Suppressor macrophage (primary cell): Measurements from ENCODE around the gene COMMD2.

Source experiments
- DNase-seq, 4 experiments: peaks; one replicate each; pipeline ENCODE4 v3.0.0-alpha.2; 2020 to 2022

The COMMD2 gene

DNA sequence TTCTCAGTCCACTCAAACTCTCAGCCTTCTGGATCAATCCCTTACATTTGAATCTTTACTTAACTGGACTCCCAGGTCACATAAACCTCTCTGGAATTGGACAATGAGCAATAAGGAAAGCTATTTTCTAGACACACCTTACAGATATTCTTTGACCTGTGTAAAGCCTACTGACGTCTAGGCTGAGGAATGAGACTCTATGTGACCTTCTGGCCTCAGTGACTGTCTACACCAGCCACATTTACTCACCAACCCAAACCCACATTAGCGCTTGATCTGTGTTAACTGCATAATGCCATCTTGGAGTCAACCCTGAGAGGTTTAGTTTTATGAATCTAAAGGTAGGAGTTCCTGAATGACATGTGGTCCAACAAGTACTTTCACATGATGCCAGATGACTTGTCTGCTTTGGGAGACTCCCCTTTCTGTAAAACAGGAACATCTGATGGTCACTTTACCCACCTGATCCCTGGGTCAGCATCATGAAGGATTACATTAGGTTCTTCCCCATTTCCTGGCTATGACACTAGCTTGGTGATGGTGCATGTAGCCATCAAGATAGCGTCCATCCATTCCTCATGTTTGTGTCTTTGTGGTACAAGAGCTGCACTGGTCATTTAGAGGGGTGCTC lies 11.4 kb upstream of the COMMD2 start:
- DNase-seq = peak; percentile 47 to 76 (median 54)

DNA sequence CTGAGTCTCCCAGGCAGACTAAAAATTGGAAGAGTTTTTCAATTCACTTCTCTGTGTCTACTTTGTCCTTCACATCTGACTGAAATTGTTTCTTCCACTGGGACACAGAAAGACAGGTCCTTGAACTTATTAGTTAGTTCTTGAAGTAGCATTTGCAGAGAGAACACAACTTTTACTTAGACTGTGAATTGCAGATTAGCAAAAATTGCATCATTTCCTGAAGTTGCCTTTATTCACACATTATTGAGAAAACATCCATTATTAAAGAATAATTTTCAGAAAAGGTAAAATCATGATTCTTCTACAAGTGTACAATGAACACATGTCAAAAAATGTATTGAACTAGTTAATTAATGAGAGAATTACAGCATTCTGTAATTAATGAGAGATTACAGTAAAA lies 1.4 kb upstream of the COMMD2 start:
- peak in 1 of 4 experiments; percentile 4 for DNase-seq

DNA sequence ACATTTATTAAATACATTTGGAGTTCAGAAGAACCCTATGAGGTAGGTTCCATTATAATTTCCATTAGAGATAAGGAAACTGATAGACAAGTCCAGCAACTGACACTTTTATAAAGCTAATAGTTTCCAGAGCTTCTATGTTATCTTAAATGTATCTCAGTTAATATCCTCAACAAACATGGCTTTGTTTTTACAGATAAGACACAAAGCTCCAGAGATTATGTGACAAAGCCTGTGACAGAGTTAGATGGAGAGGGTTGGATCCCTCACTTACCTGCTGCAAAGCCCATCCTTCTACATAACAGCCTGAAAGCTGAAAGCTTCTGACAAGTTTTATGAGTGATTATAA lies 473 bp upstream of the COMMD2 start:
- DNase-seq = no peak

DNA sequence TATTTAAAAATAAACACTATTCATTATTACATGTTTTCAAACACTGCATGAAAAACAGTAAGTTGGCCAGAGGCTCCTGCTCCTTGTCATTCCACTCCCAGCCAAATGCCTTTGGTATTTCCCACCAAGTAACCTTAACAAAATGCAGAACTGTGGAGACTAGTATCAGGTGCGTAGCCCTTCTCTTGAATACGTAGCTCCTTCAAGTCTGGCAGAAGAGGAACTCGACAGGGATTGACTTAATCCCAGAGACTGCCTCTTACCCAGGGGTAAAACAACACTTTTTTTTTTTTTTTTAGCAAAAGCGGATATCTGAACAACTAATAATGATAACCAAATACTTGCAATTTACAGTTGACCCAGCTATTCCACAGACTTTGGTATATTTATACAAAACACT lies 738 bp downstream of the COMMD2 start:
- peak; percentile 37 to 66 (median 47) for DNase-seq

DNA sequence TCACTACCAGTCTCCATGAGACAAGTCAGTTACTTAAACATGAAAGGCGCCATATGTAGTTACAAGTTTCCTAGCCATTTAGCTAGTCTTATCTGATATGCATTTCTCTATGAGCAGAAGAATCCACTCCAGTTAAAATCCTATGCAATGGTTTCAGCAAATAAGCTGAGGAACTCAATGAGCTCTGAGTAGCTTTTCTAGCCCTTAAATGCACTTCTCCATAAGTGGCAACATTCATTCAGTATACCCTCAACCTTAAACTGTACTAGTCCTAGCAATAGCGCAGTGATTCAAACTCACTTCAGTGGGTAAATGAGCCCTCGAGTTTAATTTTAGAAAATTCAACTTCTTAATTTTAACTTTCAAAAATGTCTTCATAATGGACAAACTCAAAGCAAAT lies 7.7 kb downstream of the COMMD2 start:
- no peak for DNase-seq

DNA sequence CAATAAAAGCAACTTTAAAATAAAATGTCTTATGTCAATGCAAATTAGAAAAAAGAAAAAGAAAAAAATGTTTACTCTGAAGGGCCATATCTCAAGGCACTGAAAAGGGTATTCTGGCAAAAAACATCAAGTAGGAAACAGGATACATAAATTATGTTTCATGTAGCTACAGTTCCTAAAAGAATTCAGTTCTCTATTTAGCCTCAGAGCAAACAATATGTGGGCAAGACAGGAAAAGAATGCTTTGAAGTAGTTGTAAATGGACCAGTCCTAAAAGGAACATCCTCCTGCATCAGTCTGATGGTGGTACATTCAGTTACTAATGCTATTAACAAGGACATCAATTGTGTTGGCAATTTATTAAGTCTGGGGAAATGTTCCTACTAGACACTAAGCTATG lies 8.1 kb downstream of the COMMD2 start:
- DNase-seq = no peak

DNA sequence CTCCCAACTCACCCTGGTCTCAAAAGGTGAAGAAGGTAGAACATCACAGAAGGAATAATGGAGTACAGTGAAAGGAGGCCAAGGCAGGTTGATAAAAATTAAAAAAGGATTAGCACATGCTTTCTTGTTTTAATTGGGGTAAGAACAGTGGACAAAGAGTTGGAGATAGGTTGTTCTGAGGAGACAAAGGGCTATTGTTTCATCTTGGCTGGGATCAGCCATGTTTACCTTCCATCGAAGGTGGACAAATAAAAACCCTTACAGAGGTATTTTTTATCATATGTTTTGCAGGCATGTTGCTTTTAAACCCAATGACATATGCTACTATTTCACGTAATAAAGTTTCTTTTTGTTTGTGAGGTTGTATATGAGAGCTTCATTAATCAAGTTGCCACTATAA lies 12.9 kb downstream of the COMMD2 start:
- DNase-seq = no peak

DNA sequence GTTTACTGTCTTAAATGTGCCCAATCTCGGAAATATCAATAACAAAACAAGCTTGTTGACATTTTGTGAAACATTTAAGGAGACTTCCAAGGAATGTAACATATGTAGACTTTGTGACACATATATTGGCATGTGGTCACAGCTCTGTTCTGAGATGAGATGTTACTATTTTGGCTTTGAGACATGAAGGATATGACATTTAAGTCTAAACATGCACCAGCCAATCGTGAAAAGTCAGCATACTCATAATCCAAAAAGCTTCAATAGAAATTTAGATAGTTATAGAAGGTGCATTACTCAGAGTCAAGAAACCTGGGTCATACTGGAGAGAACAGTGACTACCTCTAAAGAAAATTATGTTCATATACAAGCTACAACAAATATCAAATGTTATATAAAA lies 13.4 kb downstream of the COMMD2 start:
- DNase-seq = no peak

DNA sequence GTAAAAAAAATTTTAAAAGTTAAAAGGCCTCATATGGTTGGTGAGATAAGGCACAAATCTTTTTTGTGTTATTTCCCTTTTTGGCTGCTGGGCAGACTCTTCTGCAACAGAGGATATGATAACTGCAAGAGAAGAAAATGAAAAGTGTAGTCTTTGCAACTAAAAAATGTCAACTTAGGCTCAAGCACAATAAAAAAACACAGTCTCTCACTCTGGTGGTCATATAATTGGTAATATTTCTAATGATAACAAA lies 15.4 kb downstream of the COMMD2 start:
- DNase-seq = no peak

DNA sequence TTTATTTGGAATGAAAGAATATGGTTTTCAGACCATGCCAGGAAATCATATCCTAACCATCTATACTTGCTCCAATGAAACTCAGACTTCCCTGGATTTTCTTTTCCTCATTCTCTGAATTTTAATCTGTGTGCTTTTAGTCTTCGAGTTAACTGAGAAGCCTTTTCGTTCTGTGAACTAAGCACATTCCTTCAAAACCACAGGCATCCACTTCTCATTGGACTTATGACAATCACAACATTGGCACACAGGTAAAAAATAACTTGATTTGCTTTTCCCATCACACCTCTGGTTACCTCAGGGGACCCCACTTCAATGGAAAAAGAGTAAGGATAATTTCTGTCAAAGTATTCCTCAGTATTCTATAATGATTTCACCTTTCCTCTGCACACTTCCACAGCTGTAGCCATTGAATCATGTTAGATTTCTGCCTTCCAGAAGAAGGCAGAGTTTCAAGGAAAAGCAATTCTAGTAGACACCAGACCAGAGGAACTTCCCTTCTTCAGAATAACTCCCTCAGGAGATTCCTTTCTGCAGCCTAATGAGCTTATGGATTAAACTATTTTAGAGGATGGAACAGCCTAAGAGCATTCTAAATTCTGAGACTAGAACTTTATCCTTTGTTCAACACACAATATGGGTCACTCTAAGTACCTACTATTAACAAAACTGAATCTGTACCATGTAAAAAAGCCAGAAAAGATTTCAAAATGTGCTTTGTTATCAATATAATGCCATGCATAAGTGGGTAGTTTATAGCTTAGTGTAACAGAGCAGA lies 15.9 kb downstream of the COMMD2 start:
- DNase-seq = no peak

DNA sequence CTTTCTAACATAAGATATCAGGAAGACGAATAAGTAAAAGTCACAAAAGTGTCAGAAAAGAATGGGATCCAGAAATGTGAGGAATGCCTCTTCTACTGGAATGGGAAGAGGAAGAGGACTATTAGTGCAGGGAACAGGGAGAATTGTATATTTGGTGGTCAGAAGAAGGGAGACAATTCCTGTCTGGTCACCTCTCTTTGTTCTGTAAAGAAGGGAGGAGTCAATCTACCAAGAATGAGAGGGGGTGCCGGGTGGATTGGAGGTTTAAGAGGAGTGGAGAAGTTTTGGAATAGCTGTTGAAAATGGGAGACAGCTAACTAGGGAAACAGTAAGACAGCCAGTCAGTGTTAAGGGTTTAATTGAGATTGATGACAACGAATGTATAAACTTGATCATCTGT lies 20.1 kb downstream of the COMMD2 start:
- DNase-seq = no peak

DNA sequence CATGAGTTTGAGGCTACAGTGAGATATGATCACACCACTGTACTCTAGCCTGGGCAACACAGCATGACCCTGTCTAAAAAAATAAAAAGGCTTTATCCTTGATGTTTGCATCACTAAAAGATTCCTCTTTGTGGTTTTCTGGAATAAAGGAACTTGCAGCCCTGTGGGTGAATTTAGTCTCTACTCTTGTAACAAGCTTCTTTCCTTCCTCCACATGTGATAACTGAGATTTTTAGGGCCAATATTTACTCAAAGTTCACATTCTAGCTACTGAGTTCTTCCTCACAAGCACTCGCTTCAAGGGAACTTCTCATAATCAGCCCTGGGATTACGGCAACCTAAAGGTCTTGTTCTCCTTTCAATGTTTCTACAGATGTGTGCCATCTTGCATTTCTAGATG lies 24.6 kb downstream of the COMMD2 start:
- peak; percentile 65 to 91 (median 78) for DNase-seq

DNA sequence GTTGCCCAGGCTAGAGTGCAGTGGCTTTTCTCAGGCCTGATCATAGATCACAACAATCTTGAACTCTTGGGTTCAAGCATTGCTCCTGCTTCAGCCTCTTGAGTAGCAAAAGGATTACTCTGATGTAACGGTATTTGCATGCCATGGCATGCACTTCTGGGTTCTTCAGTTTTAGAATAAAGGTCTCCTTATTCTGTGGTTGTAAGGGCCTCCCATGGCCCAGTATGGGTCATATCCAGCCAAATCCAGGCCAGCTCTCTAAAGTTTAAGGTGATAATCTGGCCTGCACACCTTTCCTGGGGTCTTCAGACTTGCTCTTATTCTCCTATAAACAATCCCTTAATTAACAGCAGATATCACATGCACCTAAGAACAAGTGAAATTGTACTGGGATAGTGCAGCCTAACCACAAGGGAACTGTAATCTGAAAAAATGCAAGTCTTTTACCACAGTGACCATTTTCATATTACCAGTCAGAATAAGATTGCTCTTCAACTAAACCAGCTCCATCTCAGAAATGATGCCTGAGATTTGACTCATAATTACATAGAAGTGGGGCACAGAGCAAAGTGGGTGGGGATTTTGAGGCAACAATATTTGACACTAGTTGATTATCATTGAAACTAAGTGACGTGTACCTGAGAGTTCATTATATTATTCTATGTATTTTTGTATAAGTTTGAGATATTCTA lies 25.4 kb downstream of the COMMD2 start:
- DNase-seq = no peak

DNA sequence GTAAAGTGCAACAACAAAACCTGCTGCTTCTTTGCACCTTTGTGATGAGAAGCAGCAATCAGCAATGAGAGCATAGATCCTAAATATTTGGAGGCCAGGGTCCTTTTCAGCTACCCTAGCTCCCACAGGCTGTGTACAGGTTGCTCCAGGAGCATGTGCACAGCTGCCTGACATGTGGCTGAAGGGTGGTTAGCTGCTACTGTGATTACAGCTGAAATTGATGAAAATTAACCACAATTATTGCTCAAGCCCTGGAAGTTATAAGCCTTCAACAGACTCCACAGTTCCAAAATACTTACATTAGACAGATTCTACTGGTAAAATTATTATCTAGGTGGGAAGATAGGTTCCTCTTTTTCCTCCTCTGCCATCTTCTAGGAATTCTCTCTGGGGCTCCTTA lies 28.5 kb downstream of the COMMD2 start:
- DNase-seq = no peak

DNA sequence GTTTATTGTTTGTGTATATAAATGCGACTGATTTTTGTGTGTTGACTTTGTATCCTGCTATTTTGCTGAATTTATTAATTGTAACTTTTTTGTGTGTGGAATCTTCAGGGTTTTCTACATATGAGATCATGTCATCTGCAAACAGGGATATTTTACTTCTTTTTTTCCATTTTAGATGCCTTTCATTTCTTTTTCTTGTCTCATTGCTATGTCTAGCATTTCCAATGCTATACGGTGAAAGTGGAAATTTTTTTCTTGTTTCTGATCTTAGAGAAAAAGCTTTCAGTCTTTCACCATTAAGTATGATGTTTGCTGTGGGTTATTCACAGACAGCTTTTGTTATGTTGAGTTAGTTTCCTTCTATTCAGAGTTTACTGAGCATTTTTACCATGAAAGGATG lies 31.4 kb downstream of the COMMD2 start:
- no peak for DNase-seq

DNA sequence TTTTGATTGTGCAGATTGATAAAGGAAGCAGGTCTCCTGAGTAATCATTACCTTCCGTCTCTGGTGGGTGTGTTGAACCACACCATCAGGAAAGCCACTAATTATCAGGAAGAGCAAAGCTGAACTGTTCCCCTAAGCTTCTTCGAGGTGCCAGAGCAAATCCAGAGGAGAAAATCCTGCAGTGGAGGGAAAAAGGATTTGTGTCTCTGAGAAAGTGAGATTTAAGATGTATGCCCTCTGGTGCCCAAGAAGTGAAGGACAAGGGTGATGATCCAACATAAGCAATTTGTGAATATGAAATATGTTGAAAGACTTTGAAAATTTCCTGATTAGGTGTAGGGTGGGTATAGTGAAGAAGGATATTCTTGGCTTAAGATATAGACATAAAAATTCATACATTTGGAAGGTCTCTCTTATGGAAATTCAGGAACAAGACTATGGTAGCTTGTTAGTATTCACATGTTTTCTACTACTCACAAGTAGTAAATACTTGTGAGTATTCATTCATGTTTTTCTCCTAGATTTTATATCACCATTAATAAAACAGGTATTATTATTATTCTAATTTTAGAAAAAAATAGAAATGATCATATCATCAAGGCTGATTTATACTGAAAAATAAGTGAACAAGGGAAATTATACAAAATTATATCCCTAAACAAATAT lies 34.8 kb downstream of the COMMD2 start:
- DNase-seq = peak; percentile 64 to 76 (median 69)

DNA sequence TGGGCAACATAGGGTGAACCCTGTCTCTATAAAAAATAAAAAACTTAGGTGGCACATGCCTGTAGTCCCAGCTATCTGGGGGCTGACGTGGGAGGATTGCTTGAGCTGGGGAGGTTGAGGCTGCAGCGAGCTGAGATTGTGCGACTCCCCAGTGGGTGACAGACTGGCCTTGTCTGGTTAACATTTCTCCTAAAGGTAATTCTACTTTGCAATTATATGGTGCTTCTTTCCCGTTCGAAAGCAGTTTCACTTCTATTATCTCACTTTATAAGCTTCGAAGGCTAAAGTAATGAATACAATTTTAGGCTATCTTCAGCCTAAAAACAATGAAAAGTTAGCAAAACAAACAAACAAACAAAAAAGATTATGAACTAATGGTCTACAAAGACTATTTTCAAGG lies 35.3 kb downstream of the COMMD2 start:
- no peak for DNase-seq

DNA sequence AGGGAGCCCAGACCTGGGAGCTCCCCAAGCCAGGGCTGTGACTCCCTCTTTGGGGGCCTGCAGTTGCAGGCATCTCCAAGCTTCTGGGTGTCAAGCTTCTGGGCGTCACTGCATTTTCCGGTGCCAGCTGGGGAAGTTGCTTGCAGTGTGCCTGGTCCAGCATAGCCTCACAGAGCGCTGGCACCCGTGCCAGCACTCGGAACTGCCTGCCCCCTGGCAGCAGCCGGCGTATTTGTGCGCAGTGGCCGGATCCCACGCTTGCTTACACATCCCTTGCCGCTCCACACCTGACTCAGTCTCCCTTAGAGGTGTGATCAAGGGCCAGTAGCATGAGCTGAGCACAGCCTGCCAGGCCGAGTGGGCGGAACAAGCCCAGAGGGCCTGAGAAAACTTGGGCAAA lies 37.0 kb downstream of the COMMD2 start:
- DNase-seq = no peak

DNA sequence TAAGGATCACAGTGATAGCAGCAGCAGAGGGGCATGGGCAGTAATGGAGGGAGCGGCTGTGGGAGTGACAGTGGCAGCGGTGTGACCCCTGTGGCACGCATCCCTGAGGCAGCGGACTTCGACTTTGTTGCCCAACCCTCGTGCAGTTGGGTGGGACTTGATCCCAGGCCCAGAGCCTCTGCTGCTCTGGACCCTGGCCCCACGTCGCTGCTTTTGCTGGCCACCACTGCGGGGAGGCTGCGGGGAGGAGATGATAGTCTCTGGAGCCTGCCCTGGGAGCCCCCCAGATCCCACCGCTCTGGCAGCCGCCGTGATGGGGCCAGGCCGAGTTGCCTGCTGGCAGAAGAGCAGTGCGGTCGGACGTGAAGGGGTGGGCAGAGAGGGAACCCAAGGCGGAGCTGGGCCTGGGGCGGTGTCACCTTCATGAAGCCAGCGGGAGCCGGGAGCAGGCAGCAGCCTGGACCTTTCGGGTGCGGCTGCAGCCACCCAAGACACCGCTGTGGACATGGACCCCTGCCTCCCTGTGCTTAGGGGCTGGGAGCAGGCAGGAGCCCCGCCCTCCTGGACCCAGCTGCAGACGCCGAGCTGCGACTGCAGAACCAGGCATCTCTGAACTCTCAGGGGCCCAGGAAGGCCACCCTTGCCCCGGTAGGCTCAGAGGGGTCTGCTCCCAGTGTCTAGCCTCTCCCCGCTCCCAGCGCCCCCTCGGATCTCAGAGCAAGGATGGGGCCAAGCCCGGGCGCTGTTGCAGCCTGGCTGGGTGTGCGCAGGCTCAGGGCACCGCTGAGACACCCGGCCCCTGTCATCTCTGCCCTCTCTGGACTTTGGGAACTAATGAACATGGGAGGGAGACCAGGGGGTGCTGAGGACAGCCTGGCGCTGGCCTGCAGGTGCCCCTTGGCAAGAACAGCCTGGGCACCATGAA lies 38.3 kb downstream of the COMMD2 start:
- no peak for DNase-seq

DNA sequence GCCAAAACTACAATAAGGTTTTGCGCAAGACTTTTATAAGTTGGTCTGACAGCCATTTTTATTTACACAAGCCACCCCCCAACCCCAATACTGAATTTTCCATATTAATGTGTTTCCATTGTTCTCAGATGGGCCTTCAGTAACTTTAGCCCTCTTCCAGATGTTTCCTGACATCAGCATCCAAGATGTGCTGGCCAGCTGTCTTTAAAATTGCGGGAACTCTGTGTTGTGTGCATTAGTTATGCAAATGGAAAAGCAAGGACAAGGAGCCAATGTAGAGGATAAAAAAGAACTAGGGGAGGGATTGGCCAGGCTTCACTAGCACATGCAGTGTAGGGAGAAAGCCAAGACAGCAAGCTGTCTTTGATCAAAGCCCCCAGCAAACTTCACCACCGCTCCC lies 45.4 kb downstream of the COMMD2 start:
- no peak for DNase-seq

DNA sequence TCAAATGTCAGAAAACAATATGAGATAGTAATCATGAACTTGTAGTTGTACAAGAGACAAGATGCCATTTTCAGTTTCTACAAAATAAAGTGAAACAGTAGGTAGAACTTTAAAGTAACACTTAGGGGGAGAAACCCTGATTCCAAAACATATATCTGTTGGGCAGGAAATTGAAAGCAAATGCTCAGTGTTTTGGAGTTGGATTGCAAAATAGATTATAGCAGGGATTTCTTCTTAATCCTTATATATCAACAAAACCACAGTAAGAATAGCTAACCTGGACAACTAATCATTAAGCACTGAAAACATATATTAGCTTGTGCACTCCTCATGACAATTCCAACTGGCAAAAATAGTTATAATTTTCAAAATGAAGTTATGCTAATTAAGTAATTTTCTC lies 46.9 kb downstream of the COMMD2 start:
- no peak for DNase-seq

DNA sequence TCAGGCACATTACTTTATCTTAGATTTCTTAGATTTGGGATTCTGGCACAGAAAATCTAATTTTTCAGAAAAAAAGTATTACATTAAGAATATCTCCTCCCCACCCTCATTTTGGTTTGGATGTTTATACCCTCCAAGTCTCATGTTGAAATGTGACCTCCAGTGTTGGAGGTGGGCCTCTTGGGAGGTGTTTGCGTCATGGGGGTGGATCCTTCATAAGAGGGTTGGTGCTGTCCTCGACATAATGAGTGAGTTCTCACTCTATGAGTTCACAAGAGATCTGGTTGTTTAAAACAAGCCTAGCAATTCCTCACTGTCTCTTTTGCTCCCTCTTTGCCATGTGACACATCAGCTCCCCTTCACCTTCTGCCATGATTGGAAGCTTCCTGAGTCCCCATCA lies 48.8 kb downstream of the COMMD2 start:
- no peak for DNase-seq
